WI38 (cell line): ENCODE results near the gene REEP6.

Source experiments
- H3K4me3 ChIP-seq: 2 replicates; pipeline ENCODE4 v1.5.1; 2011; ENCODE audit warnings: low read depth, mild to moderate bottlenecking, control low read depth, low read length
- CTCF ChIP-seq: IDR thresholded peaks from 2 replicates; pipeline ENCODE4 v1.5.1; 2012; ENCODE audit warnings: low read depth, mild to moderate bottlenecking, control low read depth, low read length

The REEP6 gene

GRCh38 chr19:1491114-1491848 is at the start of gene REEP6:
REEP6 (plus strand) TSS chr19:1491181; CDS start chr19:1491270, 89 bp downstream.
- peak within 1 kb of the TSS; percentile 63 for H3K4me3 ChIP-seq
- no peak for TF ChIP-seq CTCF

GRCh38 chr19:1441677-1442438 is 49.1 kb upstream of the REEP6 start:
- H3K4me3 ChIP-seq, result no peak overlapping the region
- TF ChIP-seq CTCF, result no peak

GRCh38 chr19:1445185-1445931 is 45.6 kb upstream of the REEP6 start:
- peak; percentile 82 for TF ChIP-seq CTCF
- peak overlapping the region; percentile 33; the same call in 1 of the 2 replicates for H3K4me3 ChIP-seq

- H3K4me3 ChIP-seq, result peak overlapping the region; percentile 33
- no peak for TF ChIP-seq CTCF
These were observed 44.9 kb upstream of the REEP6 start for GRCh38 chr19:1445932-1446712.

- H3K4me3 ChIP-seq, result no peak overlapping the region; the same call in 1 of the 2 replicates
These were observed 44.1 kb upstream of the REEP6 start for GRCh38 chr19:1446713-1447481.

More at GRCh38 chr19:1446713-1447481, 44.1 kb upstream of the REEP6 start:
- TF ChIP-seq CTCF, result no peak
